Astrocyte of the spinal cord (primary cell): ENCODE measurements around the gene SIL1.

Source experiments
- DNase-seq: peaks from one replicate; pipeline ENCODE4 v3.0.0; 2011; ENCODE audit warnings: low read depth, low spot score
- H3K4me3 ChIP-seq: 2 replicates; pipeline ENCODE4 v1.5.1; 2011; ENCODE audit warnings: low read depth, mild to moderate bottlenecking, low read length, moderate library complexity
- in situ Hi-C: cut with HindIII; loops from 2 replicates; pipeline ENCODE4 v1.10.0; 2017; ENCODE audit warnings: low sequenced_read_pairs
- TF ChIP-seq, protein P1 (sequence below): IDR thresholded peaks from 2 replicates; pipeline ENCODE4 v1.5.1; 2012; ENCODE audit warnings: low read depth, mild to moderate bottlenecking, low read length, inconsistent platforms

SIL1 gene

DNA sequence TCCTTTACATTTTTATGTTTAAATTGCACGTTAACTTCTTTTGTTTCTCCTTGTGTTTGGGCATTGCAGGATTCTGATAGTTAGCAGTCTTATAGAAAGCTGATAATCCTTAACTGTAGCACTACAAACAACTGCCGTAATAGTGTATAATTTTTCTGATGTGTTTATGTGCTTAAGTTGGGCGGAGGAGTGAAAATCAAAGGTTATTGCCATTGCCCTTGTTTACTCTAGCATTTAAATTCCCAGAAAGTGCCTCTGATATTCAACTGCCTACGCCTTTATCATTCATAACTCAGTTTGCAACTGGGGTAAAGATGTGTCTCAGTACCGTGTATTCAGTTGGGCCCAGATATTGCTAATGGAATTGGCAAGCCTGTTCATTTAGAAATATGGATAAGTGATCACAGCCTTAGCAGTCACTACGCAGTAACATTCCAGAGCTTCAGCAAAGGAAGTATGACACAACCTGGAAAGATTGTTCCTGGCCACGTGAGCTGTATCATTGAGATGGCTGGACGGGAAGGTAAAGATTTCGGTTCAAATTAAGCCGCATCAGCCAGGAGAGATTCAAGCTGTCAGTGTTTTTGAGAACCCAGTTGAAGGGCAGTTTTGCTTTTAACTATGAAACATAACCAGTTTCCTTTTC lies 294.9 kb downstream of the SIL1 start:
- peak; percentile 60 for DNase-seq
- in situ Hi-C loops, result no loop called here
- H3K4me3 ChIP-seq, result no peak overlapping the region
- TF ChIP-seq, protein P1, sequence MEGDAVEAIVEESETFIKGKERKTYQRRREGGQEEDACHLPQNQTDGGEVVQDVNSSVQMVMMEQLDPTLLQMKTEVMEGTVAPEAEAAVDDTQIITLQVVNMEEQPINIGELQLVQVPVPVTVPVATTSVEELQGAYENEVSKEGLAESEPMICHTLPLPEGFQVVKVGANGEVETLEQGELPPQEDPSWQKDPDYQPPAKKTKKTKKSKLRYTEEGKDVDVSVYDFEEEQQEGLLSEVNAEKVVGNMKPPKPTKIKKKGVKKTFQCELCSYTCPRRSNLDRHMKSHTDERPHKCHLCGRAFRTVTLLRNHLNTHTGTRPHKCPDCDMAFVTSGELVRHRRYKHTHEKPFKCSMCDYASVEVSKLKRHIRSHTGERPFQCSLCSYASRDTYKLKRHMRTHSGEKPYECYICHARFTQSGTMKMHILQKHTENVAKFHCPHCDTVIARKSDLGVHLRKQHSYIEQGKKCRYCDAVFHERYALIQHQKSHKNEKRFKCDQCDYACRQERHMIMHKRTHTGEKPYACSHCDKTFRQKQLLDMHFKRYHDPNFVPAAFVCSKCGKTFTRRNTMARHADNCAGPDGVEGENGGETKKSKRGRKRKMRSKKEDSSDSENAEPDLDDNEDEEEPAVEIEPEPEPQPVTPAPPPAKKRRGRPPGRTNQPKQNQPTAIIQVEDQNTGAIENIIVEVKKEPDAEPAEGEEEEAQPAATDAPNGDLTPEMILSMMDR, result no peak

DNA sequence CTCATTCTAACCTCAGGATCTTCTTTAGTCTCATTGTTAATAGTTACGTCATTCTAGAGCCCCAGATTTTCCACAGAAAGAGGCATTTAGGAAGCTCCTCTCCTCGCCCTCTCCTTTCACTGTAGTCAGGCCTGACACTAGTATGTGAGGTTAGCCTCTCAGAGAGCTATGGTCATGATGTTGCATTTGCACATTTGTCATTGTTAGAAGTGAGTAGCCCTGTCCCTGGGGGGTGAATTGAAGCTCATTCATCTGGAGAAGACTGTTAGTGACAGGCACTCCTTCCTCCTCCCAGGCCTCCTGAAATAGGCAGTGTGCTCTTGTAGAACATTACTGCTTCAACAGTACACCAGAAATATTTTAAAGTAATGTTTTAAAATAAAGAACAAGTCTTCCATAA lies 296.5 kb downstream of the SIL1 start:
- DNase-seq, result no peak
- H3K4me3 ChIP-seq, result no peak overlapping the region
- TF ChIP-seq, protein P1, result no peak
- in situ Hi-C loops, result no loop called here

DNA sequence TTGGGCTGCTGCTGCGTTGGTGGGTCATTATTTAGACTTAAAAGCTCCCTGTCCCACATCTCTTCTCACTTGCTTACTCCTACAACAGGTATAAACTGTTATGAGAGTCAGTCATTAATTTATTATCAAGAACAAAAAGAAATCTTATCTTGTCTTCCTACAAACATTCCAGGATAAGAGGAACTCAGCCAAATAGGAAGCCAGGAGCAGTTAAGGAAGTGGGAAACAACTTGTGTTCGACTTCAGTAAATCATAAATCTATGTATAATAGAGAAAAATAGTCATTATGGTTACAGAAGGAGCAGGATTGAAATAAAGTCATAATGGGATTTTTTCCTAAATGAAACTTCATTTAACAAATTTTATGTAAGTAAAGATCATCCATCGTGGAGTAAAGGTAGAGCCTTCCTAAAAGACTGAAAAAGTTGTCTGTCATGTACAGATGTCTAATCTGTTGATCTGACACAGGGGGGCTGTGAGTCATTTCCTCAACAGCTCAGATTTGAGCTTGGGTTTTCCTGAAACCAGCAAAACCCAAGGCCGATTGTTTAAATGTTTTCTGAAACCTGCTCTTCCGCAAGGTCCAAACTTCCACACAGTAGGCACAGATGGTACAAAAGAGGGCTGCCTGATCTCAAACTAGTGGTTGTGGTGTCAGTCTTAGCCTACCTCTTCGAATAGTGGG lies 297.7 kb downstream of the SIL1 start:
- in situ Hi-C loops, result no loop called here
- DNase-seq, result peak; percentile 80
- TF ChIP-seq, protein P1, result no peak
- H3K4me3 ChIP-seq, result no peak overlapping the region

DNA sequence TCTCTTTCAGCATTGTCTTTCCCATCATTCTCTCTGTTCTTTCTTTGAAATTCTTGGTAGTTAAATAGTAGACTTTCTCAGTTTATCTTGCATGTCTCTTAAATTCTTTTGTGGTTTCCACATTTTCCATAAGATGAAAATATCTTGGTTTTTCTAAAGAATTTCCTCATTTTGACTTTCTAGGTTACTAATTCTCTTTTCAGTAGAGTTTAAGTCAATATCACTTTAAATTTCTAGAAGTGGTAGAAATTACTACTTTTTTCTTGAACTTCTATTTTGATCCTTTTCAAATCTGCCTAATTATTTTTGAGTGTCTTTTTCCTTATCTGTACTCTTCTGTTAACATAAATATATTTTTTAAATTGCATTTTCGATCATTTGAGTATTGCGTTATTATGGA lies 299.4 kb downstream of the SIL1 start:
- H3K4me3 ChIP-seq, result no peak overlapping the region
- no peak for DNase-seq
- TF ChIP-seq, protein P1, result no peak
- in situ Hi-C loops, result no loop called here

DNA sequence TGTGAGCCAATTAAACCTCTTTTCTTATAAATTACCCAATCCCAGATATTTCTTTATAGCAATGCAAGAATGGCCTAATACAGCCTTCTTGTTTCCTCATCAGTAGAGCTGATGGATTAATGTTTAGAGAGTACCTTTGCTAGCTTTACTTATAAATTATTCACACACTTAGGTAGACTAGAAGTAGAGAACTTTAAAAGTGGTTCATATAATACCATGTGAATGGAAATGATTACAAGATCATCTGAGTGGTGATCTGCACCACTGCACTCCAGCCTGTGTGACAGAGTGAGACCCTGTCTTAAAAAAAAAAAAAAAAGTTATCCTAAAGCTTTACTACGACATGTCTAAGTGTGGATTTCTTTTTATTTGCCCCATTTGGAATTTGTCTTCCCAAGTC lies 299.9 kb downstream of the SIL1 start:
- in situ Hi-C loops, result no loop called here
- TF ChIP-seq, protein P1, result no peak
- DNase-seq, result no peak
- H3K4me3 ChIP-seq, result no peak overlapping the region
